GM23338 (cell line): ENCODE data around the gene SANBR. TPM values are rescaled to one million over a fixed set of nuclear protein-coding genes. Genes with fewer than 3 reads are reported as not detected.

Experiments used
- ATAC-seq: fragments of 200-7000 bp; cut with Tn5 transposase; 3 replicates; pipeline ENCODE4 v1.9.1; 2020
- DNase-seq: peaks from one replicate; pipeline ENCODE4 v3.0.0-alpha.2; 2015; ENCODE audit warnings: low spot score
- H2AFZ ChIP-seq: fragments of 200-600 bp; sonication (generic); 2 replicates; pipeline ENCODE4 v1.8.0; 2016; ENCODE audit warnings: antibody characterized with exemption, mild to moderate bottlenecking, moderate library complexity
- H3F3A ChIP-seq: fragments of 200-600 bp; sonication (generic); replicated peaks from 2 replicates; pipeline ENCODE4 v1.8.0; 2017; ENCODE audit warnings: antibody characterized with exemption, mixed run types, low read depth
- H3K27ac ChIP-seq: fragments of 200-600 bp; sonication (generic); 2 replicates; pipeline ENCODE4 v1.6.1; 2016; ENCODE audit warnings: low read depth
- H3K27me3 ChIP-seq: fragments of 200-600 bp; sonication (generic); 2 replicates; pipeline ENCODE4 v1.8.0; 2016; ENCODE audit warnings: mild to moderate bottlenecking, mixed run types, moderate library complexity; ENCODE audit not compliant: insufficient read depth
- H3K36me3 ChIP-seq: fragments of 200-600 bp; sonication (generic); 2 replicates; pipeline ENCODE4 v1.8.0; 2016; ENCODE audit warnings: mild to moderate bottlenecking; ENCODE audit not compliant: insufficient read depth
- H3K4me1 ChIP-seq: fragments of 200-600 bp; sonication (generic); 2 replicates; pipeline ENCODE4 v1.8.0; 2016; ENCODE audit warnings: mild to moderate bottlenecking, moderate library complexity; ENCODE audit not compliant: insufficient read depth
- H3K4me2 ChIP-seq: fragments of 200-600 bp; sonication (generic); 2 replicates; pipeline ENCODE4 v1.7.1; 2017; ENCODE audit warnings: mixed run types
- H3K4me3 ChIP-seq: fragments of 200-600 bp; sonication (generic); 2 replicates; pipeline ENCODE4 v1.6.1; 2016; ENCODE audit warnings: mixed run types
- H3K79me2 ChIP-seq: fragments of 200-600 bp; sonication (generic); replicated peaks from 2 replicates; pipeline ENCODE4 v1.8.0; 2017; ENCODE audit warnings: mild to moderate bottlenecking; ENCODE audit not compliant: insufficient read depth
- H3K9me2 ChIP-seq: fragments of 200-600 bp; sonication (generic); 2 replicates; pipeline ENCODE4 v1.8.0; 2017; ENCODE audit not compliant: insufficient read depth
- H4K20me1 ChIP-seq: fragments of 200-600 bp; sonication (generic); replicated peaks from 2 replicates; pipeline ENCODE4 v1.8.0; 2017; ENCODE audit warnings: mild to moderate bottlenecking; ENCODE audit not compliant: insufficient read depth
- H3K27ac Mint-ChIP-seq: 2 replicates; pipeline ENCODE4 v1.8.0; 2020; ENCODE audit warnings: inconsistent platforms, mild to moderate bottlenecking, moderate library complexity, mixed read lengths
- H3K27me3 Mint-ChIP-seq: 3 replicates; pipeline ENCODE4 v1.8.0; 2022; ENCODE audit warnings: low read depth, mild to moderate bottlenecking, moderate library complexity, mixed read lengths, inconsistent platforms; ENCODE audit not compliant: insufficient read depth, poor library complexity
- H3K36me3 Mint-ChIP-seq: 3 replicates; pipeline ENCODE4 v1.8.0; 2021; ENCODE audit warnings: low read depth, mild to moderate bottlenecking, inconsistent platforms, moderate library complexity, mixed read lengths
- H3K4me1 Mint-ChIP-seq: 3 replicates; pipeline ENCODE4 v1.8.0; 2020; ENCODE audit warnings: mild to moderate bottlenecking, inconsistent platforms, mixed read lengths
- H3K4me3 Mint-ChIP-seq: 3 replicates; pipeline ENCODE4 v1.8.0; 2021; ENCODE audit warnings: moderate library complexity, mild to moderate bottlenecking, inconsistent platforms, mixed read lengths
- H3K9me3 Mint-ChIP-seq: 3 replicates; pipeline ENCODE4 v1.8.0; 2020; ENCODE audit warnings: moderate library complexity, mild to moderate bottlenecking, inconsistent platforms, mixed read lengths
- CTCF ChIP-seq, 2 experiments: fragments of 200-600 bp in 1 of 2; sonication (generic) in 1 of 2; conservative IDR thresholded peaks; 2 replicates each; pipeline versions ENCODE4 v1.5.1 to v1.6.1; 2016 to 2017; ENCODE audit warnings: antibody characterized with exemption in 2 of 2, low read depth in 2 of 2, mild to moderate bottlenecking in 2 of 2, moderate library complexity in 1 of 2
- REST ChIP-seq: IDR thresholded peaks from one replicate; pipeline ENCODE4 v1.6.1; 2018; ENCODE audit warnings: antibody characterized with exemption; ENCODE audit not compliant: unreplicated experiment
- ZNF462 ChIP-seq: fragments of 250-450 bp; sonication (Bioruptor Pico); IDR thresholded peaks from 2 replicates; pipeline ENCODE4 v1.5.0; 2020; ENCODE audit warnings: mild to moderate bottlenecking, moderate library complexity
- polyA plus RNA-seq: library from polyadenylated mRNA; unstranded; fragments of >200 nt; fragmentation: Nextera tagmentation; extraction: Ambion mirVana; gene quantifications from 2 replicates; pipeline ENCODE4 v1.2.1, GENCODE V29; 2016
- total RNA-seq: library from RNA; depleted of rRNA; stranded (reverse); fragments of >200 nt; shearing (Covaris generic); gene quantifications from 2 replicates; pipeline ENCODE4 v1.2.3, GENCODE V29; 2014

SANBR gene
- total and polyA plus RNA-seq, 2 experiments from 2014 or later: 8.4 to 10.8 TPM

- TF ChIP-seq ZNF462 (CRISPR knock-in tag): no peak
- TF ChIP-seq CTCF (conservative IDR thresholded peaks at IDR 0.05; ENCODE audit: low read depth in 2 of 2): no peak
- no peak for TF ChIP-seq REST
Measured at GRCh38 chr2:61091485-61091884, 25.8 kb downstream of the SANBR start (continued).

GRCh38 chr2:61096438-61096837 is 30.8 kb downstream of the SANBR start:
- H3K27me3 ChIP-seq: no peaks in the 10 kb centered on the region
- no peak for DNase-seq
- H3K79me2 ChIP-seq: no peaks in the 10 kb centered on the region
- no peaks in the 10 kb centered on the region for H4K20me1 ChIP-seq
- no peak for ATAC-seq
- Mint-ChIP-seq H3K9me3 (no peaks in the 10 kb centered on the region), H3K4me1 (no peaks in the 10 kb centered on the region), H3K4me3 (no peak overlapping the region), H3K36me3 (no peaks in the 10 kb centered on the region), H3K27ac (no peak overlapping the region), H3K27me3 (peaks cover 2% of the 10 kb centered on the region)
- no peak overlapping the region for H3K27ac ChIP-seq
- H3K36me3 ChIP-seq: no peaks in the 10 kb centered on the region
- no peak overlapping the region for H3K4me3 ChIP-seq
- no peak overlapping the region for H3K4me2 ChIP-seq
- H3K9me2 ChIP-seq: peaks cover 6% of the 10 kb centered on the region; the same call in 1 of the 2 replicates
- no peaks in the 10 kb centered on the region for H3K4me1 ChIP-seq
- no peaks in the 10 kb centered on the region for H3F3A ChIP-seq
- H2AFZ ChIP-seq: no peak overlapping the region
- no peak for TF ChIP-seq ZNF462 (CRISPR knock-in tag)
